SK-N-SH treated with all-trans-retinoic acid at 6 μM for 48 hours (cell line): ENCODE measurements around the gene ZFP92.

Experiments
- ATAC-seq: fragments of 200-7000 bp; cut with Tn5 transposase; 3 replicates; pipeline ENCODE4 v1.9.1; 2020; ENCODE audit warnings: mild to moderate bottlenecking, moderate library complexity
- ARNTL ChIP-seq: fragments of 450-650 bp; formaldehyde crosslinking; IDR thresholded peaks from 2 replicates; pipeline ENCODE4 v1.5.0; 2020; ENCODE audit warnings: low read depth, mild to moderate bottlenecking, moderate library complexity, borderline replicate concordance
- BACH2 ChIP-seq: fragments of 250-450 bp; sonication (Bioruptor Pico); IDR thresholded peaks from 2 replicates; pipeline ENCODE4 v1.9.0; 2021; ENCODE audit warnings: mild to moderate bottlenecking, borderline replicate concordance
- CSDC2 ChIP-seq: fragments of 250-450 bp; sonication (Bioruptor Pico); IDR thresholded peaks from 2 replicates; pipeline ENCODE4 v1.5.0; 2020; ENCODE audit warnings: mild to moderate bottlenecking, moderate library complexity
- ESRRG ChIP-seq: fragments of 250-450 bp; sonication (Bioruptor Pico); IDR thresholded peaks from 2 replicates; pipeline ENCODE4 v1.6.1; 2021; ENCODE audit warnings: mild to moderate bottlenecking
- GLIS3 ChIP-seq: fragments of 250-450 bp; sonication (Bioruptor Pico); IDR thresholded peaks from 2 replicates; pipeline ENCODE4 v1.5.0; 2020; ENCODE audit warnings: mild to moderate bottlenecking, moderate library complexity
- ISL1 ChIP-seq: fragments of 250-450 bp; sonication (Bioruptor Pico); IDR thresholded peaks from 2 replicates; pipeline ENCODE4 v2.1.2; 2022; ENCODE audit warnings: mild to moderate bottlenecking, moderate library complexity
- OSR1 ChIP-seq: fragments of 250-450 bp; sonication (Bioruptor Pico); IDR thresholded peaks from 2 replicates; pipeline ENCODE4 v1.8.0; 2022; ENCODE audit warnings: moderate library complexity, mild to moderate bottlenecking, inconsistent platforms
- PPARA ChIP-seq: fragments of 250-450 bp; sonication (Bioruptor Pico); IDR thresholded peaks from 2 replicates; pipeline ENCODE4 v1.5.0; 2020; ENCODE audit warnings: mild to moderate bottlenecking, borderline replicate concordance
- RARB ChIP-seq: fragments of 250-450 bp; sonication (Bioruptor Pico); IDR thresholded peaks from 2 replicates; pipeline ENCODE4 v1.8.0; 2021; ENCODE audit warnings: mild to moderate bottlenecking, moderate library complexity
- SNAI2 ChIP-seq: fragments of 250-450 bp; sonication (Bioruptor Pico); IDR thresholded peaks from 2 replicates; pipeline ENCODE4 v1.5.0; 2020; ENCODE audit warnings: mild to moderate bottlenecking, moderate library complexity
- TCF4 ChIP-seq: fragments of 250-450 bp; sonication (Bioruptor Pico); IDR thresholded peaks from 2 replicates; pipeline ENCODE4 v1.8.0; 2021; ENCODE audit warnings: mild to moderate bottlenecking, moderate library complexity, borderline replicate concordance
- TOX ChIP-seq: fragments of 250-450 bp; sonication (Bioruptor Pico); IDR thresholded peaks from 2 replicates; pipeline ENCODE4 v1.8.0; 2021; ENCODE audit warnings: mild to moderate bottlenecking, moderate library complexity, borderline replicate concordance
- ZC3H10 ChIP-seq: fragments of 250-450 bp; sonication (Bioruptor Pico); IDR thresholded peaks from 2 replicates; pipeline ENCODE4 v1.5.1; 2021; ENCODE audit warnings: mild to moderate bottlenecking, moderate library complexity
- ZFP30 ChIP-seq: fragments of 450-650 bp; formaldehyde crosslinking; IDR thresholded peaks from 2 replicates; pipeline ENCODE4 v1.5.0; 2022; ENCODE audit warnings: mild to moderate bottlenecking, moderate library complexity
- ZNF565 ChIP-seq: fragments of 450-650 bp; formaldehyde crosslinking; conservative IDR thresholded peaks from 2 replicates; pipeline ENCODE4 v1.5.0; 2020; ENCODE audit warnings: low read depth, mild to moderate bottlenecking, moderate library complexity
- ZNF70 ChIP-seq: fragments of 450-650 bp; formaldehyde crosslinking; IDR thresholded peaks from 2 replicates; pipeline ENCODE4 v1.5.0; 2020; ENCODE audit warnings: mild to moderate bottlenecking, moderate library complexity
- TF ChIP-seq, protein P1 (sequence below): fragments of 250-450 bp; sonication (Bioruptor Pico); IDR thresholded peaks from 2 replicates; pipeline ENCODE4 v1.8.0; 2020; ENCODE audit warnings: mild to moderate bottlenecking, moderate library complexity, borderline replicate concordance
- TF ChIP-seq, protein P2 (sequence below): fragments of 250-450 bp; sonication (Bioruptor Pico); IDR thresholded peaks from 2 replicates; pipeline ENCODE4 v1.5.1; 2021; ENCODE audit warnings: mild to moderate bottlenecking, moderate library complexity
- TF ChIP-seq, protein P3 (sequence below): fragments of 250-450 bp; sonication (Bioruptor Pico); IDR thresholded peaks from 2 replicates; pipeline ENCODE4 v1.5.0; 2020; ENCODE audit warnings: mild to moderate bottlenecking, moderate library complexity

ZFP92 gene

DNA sequence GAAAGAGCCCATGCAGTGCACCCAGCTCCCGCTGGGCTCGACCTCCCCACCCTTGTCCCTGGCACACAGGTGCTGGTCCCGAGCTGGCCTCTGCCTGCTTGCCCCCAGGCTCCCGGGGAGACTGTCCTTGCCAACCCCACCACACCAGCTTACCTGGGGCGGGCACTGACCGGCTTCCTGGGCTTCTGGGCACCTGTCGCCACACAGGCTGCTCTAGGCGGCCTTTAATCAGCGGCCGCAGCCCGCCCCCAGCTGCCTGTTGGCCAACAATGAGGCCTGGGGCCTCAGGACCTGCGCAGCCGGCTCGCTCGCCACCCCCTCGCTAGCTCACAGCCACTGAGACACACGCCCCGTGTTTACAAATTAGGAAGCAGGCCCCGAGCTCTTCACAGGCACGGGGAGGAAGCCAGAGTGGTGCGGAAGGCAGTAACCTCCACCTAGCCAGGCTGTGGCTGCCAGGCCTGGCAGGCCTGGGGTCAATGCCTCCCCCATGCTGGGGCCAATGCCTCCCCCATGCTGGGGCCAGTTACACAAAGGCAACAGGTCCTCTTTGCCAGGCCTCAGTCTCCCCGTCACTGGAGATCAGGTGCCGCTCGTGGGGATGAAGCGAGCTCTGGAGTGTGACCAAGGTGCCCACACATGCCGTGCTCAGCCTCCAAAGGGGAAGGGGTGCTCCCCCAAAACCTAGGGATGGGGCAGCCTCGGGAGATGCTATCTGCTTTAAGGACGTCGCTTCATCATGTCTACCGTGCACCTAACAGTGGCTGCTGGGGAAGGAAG is 34.8 kb downstream of the ZFP92 start, which contains the start of gene TREX2:
TREX2 (minus strand) TSS at position 201 of the 780 bp plus-strand sequence. CDS start 626 bp downstream, outside the sequence.
- ATAC-seq = no peak
- no peak for TF ChIP-seq GLIS3
- TF ChIP-seq, all 23 proteins: peak for 0

GRCh38 chrX:153446636-153446936 is 35.3 kb downstream of the ZFP92 start:
- ATAC-seq = no peak
- TF ChIP-seq PPARA (CRISPR knock-in tag) = no peak
- no peak for TF ChIP-seq ISL1 (CRISPR knock-in tag)
- TF ChIP-seq ARNTL = no peak
- TF ChIP-seq ZFP30 (CRISPR knock-in tag) = no peak
- TF ChIP-seq, all 23 proteins: peak for 0

DNA sequence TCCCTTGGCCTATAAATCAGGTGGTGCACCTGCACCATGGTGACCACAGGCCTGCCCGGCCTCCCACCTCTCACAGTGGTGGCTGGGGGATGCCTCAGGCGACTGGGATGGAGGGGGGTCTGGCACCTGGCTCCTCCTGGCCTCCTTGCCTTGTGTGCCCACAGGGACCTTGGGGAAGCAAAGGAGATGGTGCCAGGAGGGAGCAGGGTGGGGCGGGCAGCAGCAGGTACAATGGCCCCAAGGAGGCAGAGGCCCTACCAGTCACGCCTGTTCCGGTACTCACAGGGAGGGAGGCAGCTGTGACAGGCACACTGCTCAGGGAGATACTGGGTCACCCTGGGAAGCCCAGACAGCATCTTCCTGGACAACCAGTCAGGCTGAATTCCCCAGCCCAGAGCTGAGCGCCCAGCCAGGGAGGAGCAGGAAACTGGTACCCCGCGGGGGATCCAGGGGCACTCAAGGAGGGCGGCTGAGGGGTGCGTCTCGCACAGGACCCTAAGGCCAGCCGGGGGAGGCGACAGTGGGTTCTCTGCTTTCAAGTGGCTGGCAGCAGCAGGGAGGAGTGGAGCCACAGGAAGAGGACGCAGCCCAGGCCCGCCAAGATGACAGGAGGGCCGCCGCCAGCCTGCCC is 35.8 kb downstream of the ZFP92 start:
- no peak for ATAC-seq
- no peak for TF ChIP-seq SNAI2 (CRISPR knock-in tag)
- no peak for TF ChIP-seq ZC3H10 (CRISPR knock-in tag)
- TF ChIP-seq, protein P1, sequence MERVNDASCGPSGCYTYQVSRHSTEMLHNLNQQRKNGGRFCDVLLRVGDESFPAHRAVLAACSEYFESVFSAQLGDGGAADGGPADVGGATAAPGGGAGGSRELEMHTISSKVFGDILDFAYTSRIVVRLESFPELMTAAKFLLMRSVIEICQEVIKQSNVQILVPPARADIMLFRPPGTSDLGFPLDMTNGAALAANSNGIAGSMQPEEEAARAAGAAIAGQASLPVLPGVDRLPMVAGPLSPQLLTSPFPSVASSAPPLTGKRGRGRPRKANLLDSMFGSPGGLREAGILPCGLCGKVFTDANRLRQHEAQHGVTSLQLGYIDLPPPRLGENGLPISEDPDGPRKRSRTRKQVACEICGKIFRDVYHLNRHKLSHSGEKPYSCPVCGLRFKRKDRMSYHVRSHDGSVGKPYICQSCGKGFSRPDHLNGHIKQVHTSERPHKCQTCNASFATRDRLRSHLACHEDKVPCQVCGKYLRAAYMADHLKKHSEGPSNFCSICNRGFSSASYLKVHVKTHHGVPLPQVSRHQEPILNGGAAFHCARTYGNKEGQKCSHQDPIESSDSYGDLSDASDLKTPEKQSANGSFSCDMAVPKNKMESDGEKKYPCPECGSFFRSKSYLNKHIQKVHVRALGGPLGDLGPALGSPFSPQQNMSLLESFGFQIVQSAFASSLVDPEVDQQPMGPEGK (CRISPR knock-in tag) = no peak
- no peak for TF ChIP-seq PPARA (CRISPR knock-in tag)
- TF ChIP-seq RARB (CRISPR knock-in tag) = no peak

DNA sequence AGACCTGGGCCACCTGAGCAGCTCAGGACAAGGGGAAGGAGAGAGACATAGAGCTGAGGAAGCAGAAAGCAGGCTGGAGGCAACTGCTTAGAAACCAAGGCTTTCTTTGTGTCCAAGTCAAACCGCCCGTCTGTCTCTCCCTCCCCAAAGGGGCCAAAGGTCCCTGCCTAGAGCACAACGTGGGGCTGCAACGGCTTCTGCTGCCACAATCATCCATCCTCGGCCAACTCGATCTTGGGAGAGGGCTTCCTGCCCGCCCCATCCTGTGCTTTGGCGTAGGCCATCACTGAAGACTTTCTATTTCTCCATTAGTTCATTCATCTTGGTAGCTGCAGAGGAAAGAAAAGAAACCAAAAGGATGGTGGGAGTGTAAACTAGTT is 36.3 kb downstream of the ZFP92 start:
- TF ChIP-seq ZC3H10 (CRISPR knock-in tag) = no peak
- TF ChIP-seq BACH2 (CRISPR knock-in tag) = no peak
- TF ChIP-seq, protein P2, sequence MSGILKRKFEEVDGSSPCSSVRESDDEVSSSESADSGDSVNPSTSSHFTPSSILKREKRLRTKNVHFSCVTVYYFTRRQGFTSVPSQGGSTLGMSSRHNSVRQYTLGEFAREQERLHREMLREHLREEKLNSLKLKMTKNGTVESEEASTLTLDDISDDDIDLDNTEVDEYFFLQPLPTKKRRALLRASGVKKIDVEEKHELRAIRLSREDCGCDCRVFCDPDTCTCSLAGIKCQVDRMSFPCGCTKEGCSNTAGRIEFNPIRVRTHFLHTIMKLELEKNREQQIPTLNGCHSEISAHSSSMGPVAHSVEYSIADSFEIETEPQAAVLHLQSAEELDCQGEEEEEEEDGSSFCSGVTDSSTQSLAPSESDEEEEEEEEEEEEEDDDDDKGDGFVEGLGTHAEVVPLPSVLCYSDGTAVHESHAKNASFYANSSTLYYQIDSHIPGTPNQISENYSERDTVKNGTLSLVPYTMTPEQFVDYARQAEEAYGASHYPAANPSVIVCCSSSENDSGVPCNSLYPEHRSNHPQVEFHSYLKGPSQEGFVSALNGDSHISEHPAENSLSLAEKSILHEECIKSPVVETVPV = no peak

DNA sequence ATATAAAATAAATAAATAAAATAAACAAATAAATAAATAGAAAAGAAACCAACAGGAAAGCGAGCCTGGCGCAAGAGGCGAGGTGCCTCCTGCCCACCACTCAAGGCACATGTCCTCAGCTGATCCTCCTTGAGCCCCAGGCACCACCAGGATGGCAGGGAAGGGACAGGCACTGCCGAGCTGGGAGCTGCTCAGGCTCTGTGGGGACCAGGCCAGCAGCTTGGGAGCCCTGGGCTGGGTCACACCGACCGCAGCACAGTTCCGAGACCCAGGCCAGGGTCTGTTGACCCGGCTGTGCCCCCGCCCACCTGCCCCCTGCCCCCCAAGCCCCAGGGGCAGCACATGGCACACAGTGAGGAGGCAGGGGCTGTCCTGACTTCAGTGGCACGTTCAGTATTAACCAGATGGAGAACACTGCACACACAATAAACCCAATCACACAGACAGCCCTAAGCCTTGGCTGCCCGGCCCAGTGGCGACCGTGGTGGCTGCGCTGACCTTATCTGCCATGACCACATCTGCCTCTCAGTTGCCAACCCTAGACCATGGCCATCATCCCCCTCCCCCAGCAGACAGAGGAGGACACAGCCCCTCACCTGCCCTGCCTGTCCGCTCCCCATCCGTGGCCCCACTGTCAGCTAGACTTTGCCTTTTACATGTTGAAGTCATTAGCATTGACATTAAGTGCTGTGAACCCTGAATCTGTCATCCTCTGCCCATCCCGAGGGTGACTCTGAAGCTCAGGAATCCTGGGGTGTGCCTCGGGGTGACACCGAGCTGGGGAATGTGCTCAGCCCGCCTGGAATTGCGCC is 37.5 kb downstream of the ZFP92 start:
- TF ChIP-seq SNAI2 (CRISPR knock-in tag) (no peak), TCF4 (CRISPR knock-in tag) (no peak), ISL1 (CRISPR knock-in tag) (no peak), GLIS3 (no peak), ZNF70 (CRISPR knock-in tag) (no peak), OSR1 (no peak), BACH2 (CRISPR knock-in tag) (no peak), ZNF565 (CRISPR knock-in tag) (no peak), TOX (no peak), CSDC2 (CRISPR knock-in tag) (no peak), PPARA (CRISPR knock-in tag) (no peak), ESRRG (no peak), ARNTL (no peak)
- TF ChIP-seq, protein P1 (CRISPR knock-in tag) = no peak
- TF ChIP-seq, protein P3, sequence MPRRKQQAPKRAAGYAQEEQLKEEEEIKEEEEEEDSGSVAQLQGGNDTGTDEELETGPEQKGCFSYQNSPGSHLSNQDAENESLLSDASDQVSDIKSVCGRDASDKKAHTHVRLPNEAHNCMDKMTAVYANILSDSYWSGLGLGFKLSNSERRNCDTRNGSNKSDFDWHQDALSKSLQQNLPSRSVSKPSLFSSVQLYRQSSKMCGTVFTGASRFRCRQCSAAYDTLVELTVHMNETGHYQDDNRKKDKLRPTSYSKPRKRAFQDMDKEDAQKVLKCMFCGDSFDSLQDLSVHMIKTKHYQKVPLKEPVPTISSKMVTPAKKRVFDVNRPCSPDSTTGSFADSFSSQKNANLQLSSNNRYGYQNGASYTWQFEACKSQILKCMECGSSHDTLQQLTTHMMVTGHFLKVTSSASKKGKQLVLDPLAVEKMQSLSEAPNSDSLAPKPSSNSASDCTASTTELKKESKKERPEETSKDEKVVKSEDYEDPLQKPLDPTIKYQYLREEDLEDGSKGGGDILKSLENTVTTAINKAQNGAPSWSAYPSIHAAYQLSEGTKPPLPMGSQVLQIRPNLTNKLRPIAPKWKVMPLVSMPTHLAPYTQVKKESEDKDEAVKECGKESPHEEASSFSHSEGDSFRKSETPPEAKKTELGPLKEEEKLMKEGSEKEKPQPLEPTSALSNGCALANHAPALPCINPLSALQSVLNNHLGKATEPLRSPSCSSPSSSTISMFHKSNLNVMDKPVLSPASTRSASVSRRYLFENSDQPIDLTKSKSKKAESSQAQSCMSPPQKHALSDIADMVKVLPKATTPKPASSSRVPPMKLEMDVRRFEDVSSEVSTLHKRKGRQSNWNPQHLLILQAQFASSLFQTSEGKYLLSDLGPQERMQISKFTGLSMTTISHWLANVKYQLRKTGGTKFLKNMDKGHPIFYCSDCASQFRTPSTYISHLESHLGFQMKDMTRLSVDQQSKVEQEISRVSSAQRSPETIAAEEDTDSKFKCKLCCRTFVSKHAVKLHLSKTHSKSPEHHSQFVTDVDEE = no peak
- no peak for ATAC-seq

More for the DNA sequence above, 36.3 kb downstream of the ZFP92 start:
- ATAC-seq = no peak
